ENCODE results near the gene AUTS2.

AUTS2 gene

GRCh38 chr7:69811476-69812308 is 213.4 kb downstream of the AUTS2 start:
- H3K27me3 Mint-ChIP-seq = no peaks in the 10 kb centered on the region
- no peak overlapping the region for H3K4me3 Mint-ChIP-seq
- H3K36me3 Mint-ChIP-seq = no peaks in the 10 kb centered on the region
- H3K9me3 Mint-ChIP-seq (ENCODE audit: low read depth) = no peaks in the 10 kb centered on the region
- H3K4me1 Mint-ChIP-seq (ENCODE audit: low read depth) = no peaks in the 10 kb centered on the region
- no peak overlapping the region for H3K27ac Mint-ChIP-seq

- Mint-ChIP-seq H3K4me3 (no peak overlapping the region), H3K27me3 (no peaks in the 10 kb centered on the region), H3K36me3 (no peaks in the 10 kb centered on the region), H3K9me3 (ENCODE audit: low read depth) (no peaks in the 10 kb centered on the region), H3K27ac (no peak overlapping the region), H3K4me1 (ENCODE audit: low read depth) (no peaks in the 10 kb centered on the region)
These were observed 214.5 kb downstream of the AUTS2 start for GRCh38 chr7:69812756-69813155.

- no peaks in the 10 kb centered on the region for H3K4me1 Mint-ChIP-seq (ENCODE audit: low read depth)
- no peak overlapping the region for H3K27ac Mint-ChIP-seq
- H3K9me3 Mint-ChIP-seq (ENCODE audit: low read depth) = no peaks in the 10 kb centered on the region
- no peaks in the 10 kb centered on the region for H3K36me3 Mint-ChIP-seq
- no peaks in the 10 kb centered on the region for H3K27me3 Mint-ChIP-seq
- no peak overlapping the region for H3K4me3 Mint-ChIP-seq
These were observed 215.5 kb downstream of the AUTS2 start for GRCh38 chr7:69813637-69814240.

- H3K27me3 Mint-ChIP-seq = no peaks in the 10 kb centered on the region
- no peaks in the 10 kb centered on the region for H3K9me3 Mint-ChIP-seq (ENCODE audit: low read depth)
- H3K27ac Mint-ChIP-seq = no peak overlapping the region
- H3K4me1 Mint-ChIP-seq (ENCODE audit: low read depth) = no peaks in the 10 kb centered on the region
- no peak overlapping the region for H3K4me3 Mint-ChIP-seq
- H3K36me3 Mint-ChIP-seq = no peaks in the 10 kb centered on the region
These were observed 216.2 kb downstream of the AUTS2 start for GRCh38 chr7:69814421-69814962.

GRCh38 chr7:69816501-69816900 is 218.2 kb downstream of the AUTS2 start:
- Mint-ChIP-seq H3K9me3 (ENCODE audit: low read depth) (no peaks in the 10 kb centered on the region), H3K27ac (no peak overlapping the region), H3K27me3 (peaks cover 1% of the 10 kb centered on the region), H3K36me3 (no peaks in the 10 kb centered on the region), H3K4me3 (no peak overlapping the region), H3K4me1 (ENCODE audit: low read depth) (no peaks in the 10 kb centered on the region)

GRCh38 chr7:69817121-69817520 is 218.8 kb downstream of the AUTS2 start:
- Mint-ChIP-seq H3K27me3 (peaks cover 1% of the 10 kb centered on the region), H3K9me3 (ENCODE audit: low read depth) (no peaks in the 10 kb centered on the region), H3K4me1 (ENCODE audit: low read depth) (no peaks in the 10 kb centered on the region), H3K27ac (no peak overlapping the region), H3K36me3 (no peaks in the 10 kb centered on the region), H3K4me3 (no peak overlapping the region)

- H3K9me3 Mint-ChIP-seq (ENCODE audit: low read depth) = no peaks in the 10 kb centered on the region
- no peak overlapping the region for H3K27ac Mint-ChIP-seq
- H3K4me1 Mint-ChIP-seq (ENCODE audit: low read depth) = no peaks in the 10 kb centered on the region
- H3K4me3 Mint-ChIP-seq = no peak overlapping the region
- peaks cover 1% of the 10 kb centered on the region for H3K27me3 Mint-ChIP-seq
- H3K36me3 Mint-ChIP-seq = no peaks in the 10 kb centered on the region
These were observed 219.8 kb downstream of the AUTS2 start for GRCh38 chr7:69817841-69818635.

- Mint-ChIP-seq H3K36me3 (no peaks in the 10 kb centered on the region), H3K4me1 (ENCODE audit: low read depth) (peaks cover 1% of the 10 kb centered on the region), H3K27ac (no peak overlapping the region), H3K9me3 (ENCODE audit: low read depth) (no peaks in the 10 kb centered on the region), H3K4me3 (no peak overlapping the region), H3K27me3 (peaks cover 1% of the 10 kb centered on the region)
These were observed 220.5 kb downstream of the AUTS2 start for GRCh38 chr7:69818636-69819332.

- Mint-ChIP-seq H3K4me3 (no peak overlapping the region), H3K4me1 (ENCODE audit: low read depth) (peaks cover 3% of the 10 kb centered on the region), H3K27me3 (peaks cover 1% of the 10 kb centered on the region), H3K27ac (no peak overlapping the region), H3K9me3 (ENCODE audit: low read depth) (no peaks in the 10 kb centered on the region), H3K36me3 (no peaks in the 10 kb centered on the region)
These were observed 221.0 kb downstream of the AUTS2 start for GRCh38 chr7:69819333-69819705.

- peaks cover 8% of the 10 kb centered on the region for H3K4me1 Mint-ChIP-seq (ENCODE audit: low read depth)
- peaks cover 1% of the 10 kb centered on the region for H3K27me3 Mint-ChIP-seq
- H3K4me3 Mint-ChIP-seq = no peak overlapping the region
- H3K9me3 Mint-ChIP-seq (ENCODE audit: low read depth) = no peaks in the 10 kb centered on the region
- no peak overlapping the region for H3K27ac Mint-ChIP-seq
- H3K36me3 Mint-ChIP-seq = no peaks in the 10 kb centered on the region
These were observed 222.4 kb downstream of the AUTS2 start for GRCh38 chr7:69820479-69821192.

- no peaks in the 10 kb centered on the region for H3K36me3 Mint-ChIP-seq
- no peak overlapping the region for H3K4me3 Mint-ChIP-seq
- no peak overlapping the region for H3K27ac Mint-ChIP-seq
- no peaks in the 10 kb centered on the region for H3K9me3 Mint-ChIP-seq (ENCODE audit: low read depth)
- peaks cover 1% of the 10 kb centered on the region for H3K27me3 Mint-ChIP-seq
- peaks cover 8% of the 10 kb centered on the region for H3K4me1 Mint-ChIP-seq (ENCODE audit: low read depth)
These were observed 224.1 kb downstream of the AUTS2 start for GRCh38 chr7:69822386-69822785.

GRCh38 chr7:69823151-69823744 is 225.0 kb downstream of the AUTS2 start:
- Mint-ChIP-seq H3K27me3 (peaks cover 2% of the 10 kb centered on the region), H3K9me3 (ENCODE audit: low read depth) (no peaks in the 10 kb centered on the region), H3K4me3 (peak overlapping the region; percentile 84), H3K27ac (no peak overlapping the region), H3K36me3 (no peaks in the 10 kb centered on the region), H3K4me1 (ENCODE audit: low read depth) (peaks cover 8% of the 10 kb centered on the region)

- peaks cover 1% of the 10 kb centered on the region for H3K27me3 Mint-ChIP-seq
- H3K4me3 Mint-ChIP-seq = peak overlapping the region; percentile 84
- no peaks in the 10 kb centered on the region for H3K36me3 Mint-ChIP-seq
- H3K27ac Mint-ChIP-seq = no peak overlapping the region
- H3K9me3 Mint-ChIP-seq (ENCODE audit: low read depth) = no peaks in the 10 kb centered on the region
- peaks cover 8% of the 10 kb centered on the region for H3K4me1 Mint-ChIP-seq (ENCODE audit: low read depth)
These were observed 227.1 kb downstream of the AUTS2 start for GRCh38 chr7:69825113-69825972.
